Sciatic nerve (tissue), 2 donors: ENCODE measurements around the gene ZEB2. TPM values are rescaled to one million over a fixed set of nuclear protein-coding genes. Genes with fewer than 3 reads are reported as not detected.
A peak's percentile ranks its signal among the peaks of the same experiment; 100 is the strongest.

Experiments used
- ATAC-seq: fragments of 200-7000 bp; cut with Tn5 transposase; one replicate; pipeline ENCODE4 v1.9.1; 2020; ENCODE audit warnings: mild to moderate bottlenecking, moderate library complexity
- DNase-seq: peaks from one replicate; pipeline ENCODE4 v3.0.0-alpha.2; 2020; ENCODE audit warnings: low spot score
- intact Hi-C: fragments of 100-400 bp; cut with DNase I; formaldehyde crosslinking; loops from one replicate; pipeline ENCODE4 v1.14.2; 2022
- total RNA-seq: library from RNA; stranded (reverse); fragmentation: NEBNext Ultra II Directional; extraction: Animal tissue kit (Norgen Biotek cat#: 25700); gene quantifications from one replicate; pipeline ENCODE4 v1.2.1, GENCODE V29; 2021
- donor health status: DM: no; HTN: no; CAD: no.
- donor health status: DM: no; HTN: no; CAD: no.

Gene ZEB2
- total RNA-seq, 1 donor from 2014 or later = 440 TPM

DNA sequence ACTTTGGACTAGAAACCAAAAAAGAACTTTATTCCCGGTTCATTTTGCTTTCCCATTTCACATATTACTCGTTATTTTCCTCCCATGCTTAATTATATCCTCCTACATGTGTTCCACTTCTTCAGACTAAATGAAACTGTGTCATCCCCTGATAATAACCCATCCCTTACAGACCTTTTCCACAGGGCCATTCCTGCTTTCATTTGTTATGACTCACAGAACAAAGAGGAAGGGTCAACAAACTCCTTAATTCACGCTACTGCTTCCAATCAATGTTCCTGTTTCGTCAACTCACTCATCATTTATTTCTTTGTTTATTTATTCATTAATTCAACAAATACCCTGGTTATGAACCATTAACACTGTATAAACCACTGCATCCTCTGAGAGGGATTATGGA is 104.5 kb downstream of the ZEB2 start:
- ATAC-seq (no peak), DNase-seq (no peak)
- intact Hi-C loops = no loop called here

DNA sequence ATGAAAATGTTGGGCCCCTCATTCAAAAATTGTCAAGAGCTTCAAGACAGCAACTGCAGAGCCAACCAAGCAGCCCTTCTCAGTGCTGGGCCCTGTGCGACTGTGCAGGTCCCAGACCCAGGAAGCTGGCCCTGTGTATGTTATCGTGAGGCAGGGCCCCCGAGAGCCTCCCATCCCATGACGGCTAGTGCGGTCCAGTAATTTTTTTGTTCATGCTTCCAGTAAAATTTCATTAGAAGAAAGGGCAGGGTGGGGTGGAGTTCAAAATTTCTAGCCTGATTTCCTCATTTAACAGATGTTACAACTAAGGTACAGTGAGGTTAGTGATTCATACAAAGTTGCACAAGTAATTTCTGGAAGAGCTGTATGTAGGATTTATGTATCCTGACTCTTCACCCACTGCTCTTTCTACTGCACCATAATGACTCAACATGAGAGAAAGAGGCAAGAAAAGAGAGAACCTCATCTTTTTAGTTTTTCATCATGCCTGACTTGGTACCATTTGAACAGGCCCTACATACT is 105.5 kb downstream of the ZEB2 start:
- intact Hi-C loops = no loop called here
- DNase-seq (no peak), ATAC-seq (peak; percentile 35)

DNA sequence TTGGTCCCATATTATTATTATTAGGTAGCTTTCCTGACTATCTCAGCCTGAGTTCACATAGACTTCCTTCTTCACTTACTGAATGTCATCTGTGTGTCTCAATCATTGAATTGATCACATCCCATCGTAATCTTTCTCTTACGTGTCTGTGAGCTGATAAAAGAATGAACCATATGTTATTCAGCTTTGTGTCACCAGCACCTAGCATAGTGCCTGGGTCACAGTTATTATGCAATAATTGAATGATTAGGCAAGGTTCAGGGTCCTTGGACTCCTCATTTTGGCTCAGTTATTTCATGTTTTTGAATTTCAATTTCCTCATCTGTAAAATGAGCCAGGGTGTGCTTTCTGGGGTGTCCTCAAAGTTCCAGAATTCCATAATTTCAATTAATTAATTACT is 107.2 kb downstream of the ZEB2 start:
- DNase-seq (no peak), ATAC-seq (peak; percentile 52)
- intact Hi-C loops = no loop called here

DNA sequence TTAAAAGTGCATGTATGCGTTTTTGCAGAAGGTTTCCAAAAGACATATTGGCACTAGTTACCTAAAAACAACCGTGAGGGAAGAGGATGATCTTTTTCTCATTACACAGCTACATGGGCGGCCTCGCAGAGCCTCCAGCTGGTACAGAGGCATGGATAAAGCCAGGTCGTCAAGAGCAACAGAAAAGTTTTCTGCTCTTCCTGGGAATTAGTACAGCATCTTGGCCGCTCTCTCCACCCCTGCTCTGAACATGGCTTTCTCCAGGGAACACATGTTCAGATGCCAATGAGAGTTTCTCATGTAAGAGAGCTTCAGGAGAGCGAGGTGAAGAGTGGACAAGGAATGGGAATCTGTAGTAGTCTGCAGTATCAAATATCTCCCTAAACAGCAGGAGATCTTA is 108.4 kb downstream of the ZEB2 start:
- intact Hi-C loops = no loop called here
- ATAC-seq = no peak
- DNase-seq = no peak

DNA sequence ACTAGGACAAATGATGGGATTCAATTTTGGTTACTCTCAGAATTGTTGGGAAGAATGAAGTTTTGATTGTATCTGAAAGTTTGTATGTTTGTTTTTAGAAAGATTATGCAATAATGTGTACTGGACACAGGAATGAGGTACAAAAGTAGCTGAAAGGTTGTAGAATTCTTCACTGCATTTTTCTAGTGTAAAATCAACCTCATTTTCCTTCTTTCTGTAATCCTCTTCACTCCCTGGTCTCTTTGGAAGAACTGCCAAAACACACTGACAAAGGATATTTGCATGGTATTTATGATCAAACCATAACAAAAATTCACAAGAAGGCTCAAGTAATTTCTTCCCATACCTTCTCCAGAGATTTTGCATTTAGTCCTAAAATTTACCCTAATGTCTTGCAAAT is 110.7 kb downstream of the ZEB2 start:
- intact Hi-C loops = no loop called here
- no peak for ATAC-seq
- no peak for DNase-seq

GRCh38 chr2:144407262-144407661 is 112.7 kb downstream of the ZEB2 start:
- DNase-seq (no peak), ATAC-seq (no peak)
- intact Hi-C loops = no loop called here

DNA sequence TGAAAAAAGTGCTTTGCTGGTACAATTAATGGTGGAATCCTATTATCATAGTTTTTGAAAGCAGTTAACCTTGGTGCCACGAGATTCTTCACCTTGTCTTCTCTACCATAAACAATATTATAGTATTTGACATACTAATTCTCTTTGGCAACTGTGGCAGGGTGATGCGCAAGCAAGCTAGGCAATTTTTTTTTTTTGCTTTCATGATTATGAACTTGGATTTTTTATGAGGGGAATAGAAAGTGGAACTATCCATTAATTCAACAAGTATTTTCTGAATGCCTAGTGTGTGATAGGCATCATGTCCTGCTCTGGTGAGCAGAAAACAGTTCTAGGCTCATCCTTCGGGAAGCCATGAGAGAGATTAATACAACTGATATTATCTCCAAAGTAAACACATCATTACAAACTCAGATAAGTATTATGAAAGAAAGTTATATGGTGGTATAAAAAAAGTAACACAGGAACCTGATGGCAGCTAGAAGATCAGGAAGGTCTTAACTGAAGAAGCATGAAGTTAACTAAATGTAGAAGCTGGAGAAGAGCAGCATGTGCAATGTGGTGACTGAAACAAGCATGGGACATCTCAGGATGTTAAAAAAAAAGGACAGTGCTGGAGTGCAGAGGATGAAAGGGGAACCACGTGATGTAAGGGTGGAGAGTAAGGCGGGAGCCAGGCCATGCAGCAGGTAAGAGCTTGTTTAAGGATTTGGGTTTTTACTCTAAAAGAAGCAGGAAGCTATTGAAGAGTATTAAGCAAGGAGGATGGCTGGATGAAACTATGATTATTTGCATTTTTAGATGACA is 113.7 kb downstream of the ZEB2 start:
- no peak for ATAC-seq
- intact Hi-C loops = no loop called here

GRCh38 chr2:144405321-144405720 is 114.6 kb downstream of the ZEB2 start:
- intact Hi-C loops = no loop called here
- DNase-seq = no peak
- ATAC-seq = no peak

More for the DNA sequence above, 113.7 kb downstream of the ZEB2 start:
- no peak for DNase-seq

DNA sequence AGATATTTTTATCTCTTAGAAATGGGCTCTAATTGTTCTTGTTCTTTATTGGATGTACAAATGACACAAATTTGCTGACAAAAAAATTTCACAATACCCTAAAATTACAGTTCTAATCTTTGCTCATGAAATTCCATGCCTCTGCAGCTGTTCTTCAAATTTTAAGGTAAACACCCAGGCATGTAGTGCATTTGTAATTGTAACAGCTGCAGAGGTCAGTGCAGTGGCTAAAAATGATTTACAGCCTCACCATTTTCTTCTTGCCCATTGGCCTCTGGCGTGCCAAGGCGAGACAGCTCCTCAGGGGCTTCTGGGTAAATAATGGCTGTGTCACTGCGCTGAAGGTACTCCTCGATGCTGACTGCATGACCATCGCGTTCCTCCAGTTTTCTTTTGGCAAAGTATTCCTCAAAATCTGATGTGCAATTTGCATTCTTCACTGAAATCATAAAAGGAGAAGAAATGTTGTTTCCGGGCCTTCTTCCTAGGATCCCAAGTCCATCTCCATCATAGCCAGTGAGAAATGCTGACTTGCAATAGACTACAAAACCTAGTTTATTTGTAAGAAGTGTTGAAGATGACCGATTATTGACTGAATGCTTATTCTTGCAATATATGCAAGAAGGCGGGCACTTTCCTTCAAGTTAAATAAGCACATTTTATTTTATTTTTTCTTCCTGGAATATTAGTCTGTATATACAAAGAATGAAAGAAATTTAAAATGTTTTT is 115.2 kb downstream of the ZEB2 start:
- no peak for DNase-seq
- ATAC-seq = no peak
- intact Hi-C loops = no loop called here

DNA sequence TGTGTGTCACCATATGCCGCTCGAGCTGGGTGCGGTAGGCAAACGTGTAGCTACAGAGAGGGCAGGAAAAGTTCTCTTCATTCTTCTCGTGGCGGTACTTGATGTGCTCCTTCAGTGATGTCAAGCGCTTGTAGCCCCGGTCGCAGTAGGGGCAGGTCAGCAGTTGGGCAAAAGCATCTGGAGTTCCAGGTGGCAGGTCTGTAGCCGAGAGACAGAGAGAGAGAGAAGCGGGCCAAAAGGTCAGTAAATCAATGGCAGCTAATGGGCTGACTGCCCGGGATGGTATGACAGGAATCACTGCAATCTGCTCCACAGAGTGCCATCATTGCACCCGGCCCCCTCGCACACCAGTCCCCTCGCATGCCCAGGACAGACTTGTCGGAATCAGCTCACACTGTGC is 116.0 kb downstream of the ZEB2 start:
- intact Hi-C loops = no loop called here
- peak; percentile 13 for ATAC-seq
- DNase-seq = no peak

DNA sequence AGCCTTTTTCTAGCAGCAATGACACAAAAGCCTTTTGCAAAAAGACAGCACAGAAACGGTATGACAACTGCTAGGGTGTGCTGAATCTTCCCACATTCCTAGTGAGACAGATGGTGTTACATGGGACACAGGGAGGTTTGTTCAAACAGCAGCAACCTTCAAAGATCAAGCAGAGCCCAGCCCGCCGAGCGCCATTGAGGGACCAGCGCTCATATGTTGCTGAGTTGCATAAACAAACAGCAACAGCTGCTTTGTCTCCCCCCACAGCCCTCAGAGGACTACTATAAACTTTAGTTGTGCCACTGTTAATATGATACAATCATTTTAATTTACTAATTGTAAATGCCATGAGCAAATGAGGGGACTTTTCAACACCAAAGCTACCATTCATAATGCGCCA is 117.7 kb downstream of the ZEB2 start:
- no peak for DNase-seq
- ATAC-seq = peak; percentile 81

DNA sequence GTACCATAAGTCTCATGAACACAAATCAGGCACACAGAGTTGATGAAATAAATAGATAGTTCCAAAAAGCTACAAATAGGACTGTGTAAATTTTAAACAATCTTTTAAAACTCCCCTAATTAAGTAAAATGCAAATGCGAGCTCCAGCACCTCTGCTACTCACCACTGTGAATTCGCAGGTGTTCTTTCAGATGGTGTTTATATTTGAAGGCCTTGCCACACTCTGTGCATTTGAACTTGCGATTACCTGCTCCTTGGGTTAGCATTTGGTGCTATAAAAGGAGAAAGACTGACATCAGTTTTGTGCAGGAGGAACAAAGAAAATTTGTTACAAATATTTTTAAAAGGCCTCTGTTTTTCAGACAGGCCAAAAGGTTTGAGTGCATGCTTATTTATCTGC is 118.9 kb downstream of the ZEB2 start:
- intact Hi-C loops = no loop called here
- no peak for ATAC-seq
- no peak for DNase-seq

More for the DNA sequence above, 117.7 kb downstream of the ZEB2 start:
- intact Hi-C loops = no loop called here

DNA sequence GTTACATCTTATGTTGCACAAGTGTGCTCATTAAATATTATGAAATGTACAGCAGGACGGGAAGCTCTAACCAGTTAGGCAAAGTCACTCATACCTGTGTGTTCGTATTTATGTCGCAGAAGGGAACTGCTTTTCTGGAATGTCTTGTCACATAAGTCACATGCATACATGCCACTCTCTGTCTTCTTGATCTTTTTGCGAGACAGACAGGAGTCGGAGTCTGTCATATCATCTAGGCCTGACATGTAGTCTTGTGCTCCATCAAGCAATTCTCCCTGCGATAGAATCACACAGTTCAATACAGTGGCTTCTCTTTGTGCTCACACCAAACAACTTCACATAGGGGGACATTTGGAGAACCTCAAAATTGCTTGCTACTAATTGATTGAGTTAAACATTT is 123.6 kb downstream of the ZEB2 start:
- DNase-seq (no peak), ATAC-seq (no peak)
- intact Hi-C loops = no loop called here

- intact Hi-C loops = no loop called here
- ATAC-seq (no peak), DNase-seq (no peak)
Observed at GRCh38 chr2:144390424-144391020, 129.4 kb downstream of the ZEB2 start.

- ATAC-seq = no peak
- intact Hi-C loops = no loop called here
Observed at GRCh38 chr2:144389930-144390311, 130.0 kb downstream of the ZEB2 start.

DNA sequence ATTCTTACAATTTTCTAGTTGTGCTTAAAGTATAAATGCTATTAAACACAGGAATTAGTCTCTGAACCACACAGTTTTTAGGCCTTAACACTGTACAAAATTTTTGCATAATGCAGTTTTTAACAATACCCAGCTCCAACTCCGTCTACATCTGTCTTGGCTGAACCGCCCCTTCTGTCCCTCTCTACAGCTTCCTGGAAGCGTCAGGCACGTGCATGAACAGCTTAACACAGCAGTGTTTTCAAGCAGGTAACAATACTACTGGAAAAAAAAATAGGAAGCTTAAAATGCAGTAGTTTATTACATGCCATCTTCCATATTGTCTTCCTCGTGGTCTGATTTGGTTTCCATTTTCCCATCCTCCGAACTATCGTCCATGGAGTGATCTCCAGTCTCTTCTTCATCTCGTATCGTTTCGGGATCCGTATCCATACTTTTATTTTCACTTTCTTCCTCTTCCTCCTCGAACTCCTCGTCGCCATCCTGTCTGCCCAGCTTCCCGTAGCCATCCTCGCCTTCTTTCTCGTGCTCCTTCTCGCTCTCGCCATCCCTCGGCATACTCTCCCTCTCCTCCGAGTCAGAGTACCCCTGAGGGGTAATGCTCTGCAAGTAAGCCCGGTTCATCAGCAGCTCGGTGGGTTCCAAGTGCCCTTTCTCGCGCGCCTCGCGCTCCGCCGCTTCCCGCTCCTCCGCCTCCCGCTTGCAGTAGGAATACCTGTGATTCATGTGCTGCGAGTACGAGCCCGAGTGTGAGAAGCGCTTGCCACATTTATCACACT is 130.6 kb downstream of the ZEB2 start:
- ATAC-seq (no peak), DNase-seq (no peak)
- intact Hi-C loops = no loop called here

More at GRCh38 chr2:144389930-144390311, 130.0 kb downstream of the ZEB2 start:
- DNase-seq = no peak

DNA sequence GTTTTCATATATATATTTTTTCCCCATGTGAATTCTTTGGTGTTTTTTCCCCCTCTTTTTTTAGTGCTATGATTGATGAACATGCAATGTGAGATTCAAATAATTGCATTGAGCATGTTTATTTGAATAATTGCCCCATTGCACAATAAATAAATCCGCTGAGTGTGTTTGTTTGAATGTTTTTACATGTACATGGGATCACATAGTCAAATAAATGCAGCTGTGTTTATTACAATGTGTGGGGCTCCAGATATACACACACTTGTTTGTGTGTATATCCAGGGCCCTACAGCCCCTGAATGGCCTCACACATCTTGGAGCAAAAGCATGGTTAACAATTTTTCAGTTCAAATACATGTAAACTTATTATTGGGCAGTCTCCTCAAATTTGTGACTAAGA is 134.5 kb downstream of the ZEB2 start:
- DNase-seq = no peak
- ATAC-seq = no peak
- intact Hi-C loops = no loop called here

DNA sequence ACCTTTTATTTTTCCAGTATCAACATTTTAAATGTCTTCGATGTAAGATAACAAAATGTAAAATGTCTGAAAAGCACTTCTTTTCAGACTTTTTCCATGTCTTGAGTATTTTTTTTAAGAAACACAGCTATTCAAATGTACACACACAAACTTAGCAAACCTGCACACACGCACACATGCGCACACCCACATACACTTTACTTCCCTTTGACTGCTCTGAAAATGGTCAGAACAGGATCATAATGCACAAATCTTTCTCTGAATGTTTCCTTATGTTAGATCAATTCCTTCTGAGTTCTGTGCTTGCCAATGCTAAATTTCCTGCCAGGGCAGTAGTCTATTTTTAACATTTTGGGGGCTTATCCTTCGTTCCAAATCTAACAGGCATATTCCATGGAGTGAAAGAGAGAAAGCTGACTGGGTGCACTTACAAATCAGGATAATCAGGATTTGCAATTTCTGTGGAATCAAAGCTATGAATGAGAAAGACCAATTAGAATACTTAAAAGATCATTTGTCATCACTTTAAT is 136.3 kb downstream of the ZEB2 start:
- DNase-seq (no peak), ATAC-seq (no peak)
- intact Hi-C loops = no loop called here

DNA sequence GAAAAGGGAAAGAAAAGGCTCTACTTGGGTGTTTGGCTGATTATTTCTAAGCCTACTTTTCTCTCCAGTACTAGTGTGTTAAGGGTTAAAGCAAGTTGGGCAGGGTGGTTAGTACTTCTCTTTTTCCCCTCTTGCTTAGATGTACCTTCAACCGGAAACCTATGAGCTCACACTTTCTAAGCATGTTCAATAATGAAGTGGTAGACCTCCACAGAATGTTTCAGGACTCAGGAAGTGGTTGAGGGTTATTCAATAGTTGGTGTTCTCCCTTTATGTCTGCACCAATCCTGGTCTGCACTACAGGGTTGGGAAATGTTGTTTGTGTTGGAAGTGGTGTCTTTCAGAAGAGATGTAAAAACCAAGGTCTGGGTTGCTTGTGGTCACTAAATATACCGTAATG is 137.1 kb downstream of the ZEB2 start:
- intact Hi-C loops = no loop called here
- ATAC-seq (peak; percentile 52), DNase-seq (no peak)
